HG03457 (cell line): Measurements from ENCODE around the gene RNF128.

Experiments used
- ATAC-seq: cut with Tn5 transposase; IDR thresholded peaks from one replicate; pipeline ENCODE4 v1.9.1; 2021; ENCODE audit warnings: moderate number of reproducible peaks; ENCODE audit not compliant: unreplicated experiment

The RNF128 gene, protein sequence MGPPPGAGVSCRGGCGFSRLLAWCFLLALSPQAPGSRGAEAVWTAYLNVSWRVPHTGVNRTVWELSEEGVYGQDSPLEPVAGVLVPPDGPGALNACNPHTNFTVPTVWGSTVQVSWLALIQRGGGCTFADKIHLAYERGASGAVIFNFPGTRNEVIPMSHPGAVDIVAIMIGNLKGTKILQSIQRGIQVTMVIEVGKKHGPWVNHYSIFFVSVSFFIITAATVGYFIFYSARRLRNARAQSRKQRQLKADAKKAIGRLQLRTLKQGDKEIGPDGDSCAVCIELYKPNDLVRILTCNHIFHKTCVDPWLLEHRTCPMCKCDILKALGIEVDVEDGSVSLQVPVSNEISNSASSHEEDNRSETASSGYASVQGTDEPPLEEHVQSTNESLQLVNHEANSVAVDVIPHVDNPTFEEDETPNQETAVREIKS

DNA sequence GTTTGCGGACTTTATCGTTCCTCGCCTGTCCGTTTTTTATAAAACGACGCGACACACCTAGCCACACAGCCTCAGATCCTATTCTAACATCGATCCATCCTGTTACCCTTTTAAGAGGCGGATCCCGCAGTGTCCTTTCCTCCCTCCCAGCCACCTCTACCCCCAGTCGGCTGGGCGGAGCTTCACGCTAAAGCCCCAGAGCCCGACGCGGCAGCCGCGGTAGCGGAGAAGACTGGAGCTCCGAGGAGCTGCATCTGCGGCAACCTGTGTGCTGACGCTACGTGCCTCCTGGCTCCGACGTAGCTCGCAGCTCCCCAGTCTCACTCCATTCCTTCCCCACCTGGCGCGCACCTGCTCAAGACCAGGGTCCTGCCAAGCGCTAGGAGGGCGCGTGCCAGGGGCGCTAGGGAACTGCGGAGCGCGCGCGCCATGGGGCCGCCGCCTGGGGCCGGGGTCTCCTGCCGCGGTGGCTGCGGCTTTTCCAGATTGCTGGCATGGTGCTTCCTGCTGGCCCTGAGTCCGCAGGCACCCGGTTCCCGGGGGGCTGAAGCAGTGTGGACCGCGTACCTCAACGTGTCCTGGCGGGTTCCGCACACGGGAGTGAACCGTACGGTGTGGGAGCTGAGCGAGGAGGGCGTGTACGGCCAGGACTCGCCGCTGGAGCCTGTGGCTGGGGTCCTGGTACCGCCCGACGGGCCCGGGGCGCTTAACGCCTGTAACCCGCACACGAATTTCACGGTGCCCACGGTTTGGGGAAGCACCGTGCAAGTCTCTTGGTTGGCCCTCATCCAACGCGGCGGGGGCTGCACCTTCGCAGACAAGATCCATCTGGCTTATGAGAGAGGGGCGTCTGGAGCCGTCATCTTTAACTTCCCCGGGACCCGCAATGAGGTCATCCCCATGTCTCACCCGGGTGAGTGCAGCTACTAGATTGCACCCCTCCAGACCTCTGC is at the start of gene RNF128:
RNF128 (plus strand) TSS at position 217 of the 953 bp plus-strand sequence; CDS start at position 430, 213 bp downstream.
- no peak for ATAC-seq

DNA sequence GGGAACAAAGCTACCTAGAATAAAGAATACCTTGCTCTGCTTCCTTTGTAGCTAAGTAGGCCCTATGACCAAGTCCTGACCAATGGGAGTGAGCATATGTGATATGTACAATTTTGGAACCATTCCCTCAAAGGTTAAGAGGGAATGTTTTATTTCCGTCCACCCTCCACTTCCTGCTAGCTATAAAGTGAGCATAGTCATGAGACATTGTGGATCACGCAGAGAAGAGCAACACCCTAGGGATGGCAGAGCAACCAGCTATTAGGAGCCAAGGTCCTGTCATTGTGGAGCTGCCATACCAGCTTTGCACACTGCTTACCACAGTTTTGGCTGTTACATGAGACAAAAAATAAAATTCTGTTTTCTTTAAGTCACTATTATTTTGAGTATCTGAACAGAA is 45.8 kb upstream of the RNF128 start:
- ATAC-seq, result no peak

DNA sequence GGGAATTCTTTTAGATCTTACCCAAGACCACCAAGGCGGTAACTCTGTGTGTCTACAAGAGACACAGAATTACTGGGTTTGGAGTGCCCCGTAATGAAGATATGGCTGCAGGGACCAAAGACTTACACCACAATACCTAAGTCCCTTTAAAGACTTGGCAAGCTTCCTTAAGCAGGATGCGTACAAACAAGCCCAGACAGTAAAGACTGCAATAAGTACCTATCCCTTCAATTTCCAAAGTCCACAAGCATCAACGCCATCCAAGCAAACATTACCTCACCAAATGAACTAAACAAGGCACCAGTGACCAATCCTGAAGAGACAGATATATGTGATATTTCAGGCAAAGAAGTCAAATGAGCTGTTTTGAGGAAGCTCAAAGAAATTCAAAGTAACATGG is 42.3 kb upstream of the RNF128 start:
- ATAC-seq, result no peak

DNA sequence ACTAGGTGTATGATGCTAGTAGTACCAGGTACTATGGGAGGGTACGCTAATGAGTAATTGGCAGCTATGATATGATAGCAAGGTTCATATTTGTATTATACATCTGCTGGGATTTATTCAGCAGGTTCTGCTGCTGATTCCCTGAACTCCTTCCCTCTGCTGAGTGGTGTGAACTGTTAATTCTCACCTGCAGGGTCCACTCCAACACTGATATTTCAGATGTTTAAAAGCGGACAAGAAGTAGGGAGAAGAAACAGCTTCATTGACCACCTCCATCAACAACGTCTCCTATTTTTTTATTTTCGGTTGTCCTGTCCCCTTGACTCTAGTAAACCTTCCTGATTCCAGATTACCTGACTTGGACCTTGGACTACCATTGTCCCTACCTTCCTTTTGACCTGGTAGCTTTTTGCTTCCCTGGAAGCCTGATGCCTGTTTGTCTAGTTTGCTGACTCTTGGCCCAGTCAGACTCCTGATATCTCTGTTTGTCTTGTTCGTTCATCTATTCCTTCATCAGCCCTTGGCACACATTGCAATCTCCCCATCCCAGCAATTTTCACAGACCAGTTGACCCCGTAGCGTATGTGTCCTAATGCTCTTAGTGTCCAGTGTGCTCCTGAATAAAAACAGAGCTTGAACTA is 34.0 kb upstream of the RNF128 start:
- no peak for ATAC-seq

DNA sequence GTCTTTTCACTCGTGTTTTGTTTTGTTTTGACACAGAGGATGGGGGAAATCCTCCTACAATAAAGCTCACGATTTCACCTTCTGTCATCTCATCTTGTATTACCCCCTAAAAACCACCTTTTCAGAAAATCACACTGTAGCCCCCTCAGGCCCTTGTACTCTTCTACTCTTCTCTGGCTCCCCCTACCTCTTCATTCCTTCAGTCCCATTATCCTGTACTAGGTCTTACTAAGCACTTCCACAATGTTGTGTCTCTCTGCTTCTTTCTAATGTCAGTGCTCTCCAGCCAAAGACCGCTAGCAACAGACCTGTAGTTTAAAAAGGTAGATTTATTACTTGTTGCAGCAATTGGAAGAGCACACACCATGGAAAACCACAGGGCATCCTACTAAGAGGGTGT is 30.0 kb upstream of the RNF128 start:
- no peak for ATAC-seq

DNA sequence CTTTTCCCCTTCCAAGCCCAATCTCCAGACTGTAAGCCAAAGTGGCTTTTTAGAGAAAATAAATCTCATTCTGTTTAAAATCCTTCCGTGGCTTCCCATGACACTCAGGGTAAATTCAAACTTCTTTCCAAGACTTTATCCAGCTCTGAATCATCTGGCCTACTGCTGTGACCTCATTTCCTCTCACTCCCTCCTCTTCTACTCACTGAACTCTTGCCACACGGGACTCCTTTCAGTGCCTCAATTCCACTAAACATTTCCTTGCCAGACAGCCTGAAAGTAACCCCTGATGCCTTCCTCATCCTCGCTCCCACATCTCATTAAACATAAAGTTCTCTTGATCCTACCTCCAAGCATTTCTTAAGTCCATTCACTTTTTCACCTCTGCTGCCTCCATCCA is 27.8 kb upstream of the RNF128 start:
- no peak for ATAC-seq

DNA sequence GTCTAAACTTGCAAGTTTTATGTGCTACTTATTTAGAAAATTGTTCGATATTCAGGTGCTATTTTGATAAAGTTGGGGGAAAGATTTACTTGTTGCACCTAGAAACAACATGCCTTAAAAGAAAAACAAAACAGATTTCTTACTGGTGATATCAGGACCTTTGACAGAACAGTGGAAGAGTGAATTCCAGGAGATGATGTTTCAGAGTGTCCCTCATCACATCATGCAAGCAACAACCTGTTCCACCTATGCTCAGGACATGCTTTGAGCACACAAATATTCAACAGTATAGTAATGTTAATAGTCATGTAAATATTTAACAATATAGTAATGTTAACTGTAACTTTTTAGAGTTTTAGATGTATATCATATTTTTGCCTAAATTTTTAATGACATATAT is 23.9 kb upstream of the RNF128 start:
- no peak for ATAC-seq

DNA sequence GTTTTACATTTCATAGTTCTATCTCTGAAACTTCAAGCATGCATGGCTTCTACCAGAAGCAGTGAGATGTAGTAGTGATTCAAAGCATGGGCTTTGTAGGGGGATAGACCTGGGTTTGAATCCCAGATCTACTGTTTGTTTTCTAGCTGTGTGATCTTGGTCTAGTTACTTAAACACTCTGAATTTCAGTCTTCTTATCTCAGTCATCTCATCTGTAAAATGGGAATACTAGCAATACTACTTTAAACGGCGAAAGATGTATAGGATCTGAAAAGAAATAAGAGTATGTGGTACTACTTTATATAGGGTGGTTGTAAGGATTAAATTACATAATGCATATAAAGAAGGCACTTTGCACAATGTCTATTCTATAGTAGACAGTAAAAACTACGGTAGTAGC is 20.0 kb upstream of the RNF128 start:
- no peak for ATAC-seq

DNA sequence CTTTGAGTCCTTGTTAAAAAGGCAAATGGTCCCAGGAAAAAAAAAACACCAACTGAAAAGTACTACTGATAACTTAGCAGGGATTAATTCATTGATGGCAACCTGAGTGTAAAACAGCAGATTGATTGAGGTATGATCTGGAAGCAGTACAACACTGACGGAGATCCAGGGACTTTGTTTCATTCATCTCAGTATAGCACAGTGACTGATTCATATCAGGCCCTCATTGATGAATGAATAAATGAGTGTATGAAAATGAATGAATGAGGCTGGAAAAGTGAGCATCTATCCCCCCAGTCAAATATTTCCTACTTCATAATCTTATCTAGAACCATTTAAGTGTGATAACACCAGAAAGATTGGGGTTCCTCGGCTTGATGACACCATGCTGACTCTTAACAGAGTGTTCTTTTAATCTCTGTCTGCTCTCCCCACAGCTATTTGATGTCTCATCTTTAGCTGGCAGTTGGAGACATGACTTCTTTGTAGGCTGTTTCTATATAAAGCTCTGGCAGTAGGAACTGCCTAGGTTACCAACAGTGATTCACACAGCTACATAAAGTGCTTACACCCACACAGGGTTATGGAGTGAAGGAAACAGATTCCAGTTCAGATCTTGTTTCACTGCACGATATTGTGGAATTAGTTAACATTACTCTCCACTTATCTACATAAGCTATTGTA is 18.6 kb upstream of the RNF128 start:
- ATAC-seq, result no peak

DNA sequence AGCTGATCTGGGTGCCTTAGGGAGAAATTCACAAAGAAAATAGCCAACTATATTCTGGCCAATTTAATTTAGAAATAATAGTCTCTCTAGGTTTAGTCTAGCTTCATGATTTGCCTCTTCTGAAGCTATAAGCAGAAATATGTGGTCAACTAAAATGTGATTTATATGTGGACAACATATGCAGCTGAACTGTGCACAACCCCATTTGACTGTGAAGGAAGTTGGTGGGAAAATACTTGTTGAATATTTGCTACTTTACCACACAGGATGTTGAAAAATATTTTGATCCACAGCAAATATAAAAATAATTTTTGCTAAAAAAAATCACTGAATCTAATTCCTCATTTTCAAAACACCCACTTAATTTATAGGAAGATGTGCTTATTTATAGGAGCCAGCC is 15.7 kb upstream of the RNF128 start:
- no peak for ATAC-seq

DNA sequence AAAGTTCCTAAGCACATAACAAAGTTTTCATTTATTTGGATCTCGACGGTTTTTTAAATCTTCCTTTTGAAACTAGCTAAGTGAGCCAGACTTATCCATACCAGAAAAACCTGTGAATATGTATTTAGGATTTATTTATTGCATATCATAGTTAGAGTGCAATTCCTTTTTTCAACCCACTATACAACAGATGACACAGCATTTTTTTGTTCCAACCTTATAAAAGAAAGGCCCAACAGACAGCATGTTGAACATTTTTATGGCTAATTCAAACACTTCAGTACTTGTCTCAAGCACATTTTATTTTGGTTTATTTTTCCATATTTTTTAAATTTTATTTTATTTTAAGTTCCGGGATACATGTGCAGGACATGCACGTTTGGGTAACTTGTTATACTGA is 15.1 kb upstream of the RNF128 start:
- no peak for ATAC-seq

DNA sequence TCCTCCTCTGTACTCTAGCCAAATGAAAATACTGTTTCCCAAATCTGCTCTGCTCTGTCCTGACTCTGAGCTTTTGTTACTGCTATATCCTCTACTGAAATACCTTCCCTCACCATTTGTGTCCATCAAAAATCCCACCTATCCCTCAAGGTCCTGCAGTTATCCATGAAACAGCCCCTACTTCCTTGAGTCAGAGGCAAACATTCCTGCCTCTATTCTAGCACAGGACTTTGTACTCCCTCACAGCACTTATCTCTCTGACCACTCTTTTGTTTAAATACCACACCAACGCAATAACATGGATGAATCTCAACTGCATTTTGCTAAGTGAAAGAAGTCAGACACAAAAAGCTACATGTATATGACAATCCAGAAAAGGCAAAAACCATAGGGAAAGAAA is 10.5 kb upstream of the RNF128 start:
- no peak for ATAC-seq

DNA sequence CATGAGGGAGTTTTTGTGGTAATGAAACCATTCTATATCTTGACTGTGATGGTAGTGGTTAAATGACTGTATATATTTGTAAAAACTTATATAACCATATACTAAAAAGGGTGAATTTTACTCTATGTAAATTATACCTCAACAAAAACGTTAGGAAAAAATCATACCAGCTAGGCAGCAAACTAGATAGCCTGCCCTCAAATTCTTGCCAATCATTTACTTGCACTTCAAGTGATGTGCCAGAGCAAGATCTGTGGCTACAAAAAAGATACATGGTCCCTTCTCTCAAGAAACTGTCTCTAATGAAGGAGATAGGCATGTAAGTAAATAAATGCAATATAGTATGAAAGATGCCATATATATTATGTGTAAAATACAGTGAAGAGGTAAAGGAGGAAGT is 10.0 kb upstream of the RNF128 start:
- no peak for ATAC-seq

DNA sequence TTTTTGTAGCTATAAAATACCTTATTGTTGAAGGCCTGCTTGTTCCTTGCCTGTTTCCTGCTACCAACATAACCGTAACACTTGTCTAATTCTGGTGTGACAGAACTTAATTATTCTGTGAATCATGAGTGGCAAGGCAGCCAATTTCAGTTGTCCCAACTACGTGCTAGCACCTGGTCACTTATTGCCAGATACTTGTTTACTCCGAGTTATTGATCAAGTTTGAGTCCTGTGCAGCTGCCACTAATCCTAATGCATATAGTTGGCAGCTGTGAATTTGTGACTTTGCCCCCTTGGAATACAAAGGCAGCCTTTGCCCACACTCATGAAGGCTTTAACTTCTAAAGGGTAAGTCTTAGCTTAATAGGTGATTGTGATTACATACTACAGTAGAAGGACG is 7.8 kb upstream of the RNF128 start:
- no peak for ATAC-seq

DNA sequence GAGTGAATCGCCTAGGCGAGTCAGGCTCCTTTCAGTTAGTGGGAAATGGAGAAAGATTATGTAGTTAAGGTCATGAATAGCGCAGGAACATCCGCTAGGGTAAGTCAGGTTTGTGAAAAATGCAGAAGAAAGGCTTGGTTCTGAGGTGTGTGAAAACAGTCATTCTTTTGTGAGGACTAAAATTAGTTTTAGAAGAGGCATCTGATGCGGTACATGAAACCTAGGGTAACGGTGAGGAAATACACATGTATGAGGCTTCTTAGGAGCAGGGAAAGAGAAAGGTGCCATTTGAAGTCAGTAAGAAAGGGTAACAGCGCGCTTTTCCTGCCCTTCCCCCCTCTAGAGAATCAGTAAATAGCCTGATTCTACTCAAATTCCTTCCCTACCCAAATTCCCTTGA is 570 bp upstream of the RNF128 start:
- no peak for ATAC-seq

DNA sequence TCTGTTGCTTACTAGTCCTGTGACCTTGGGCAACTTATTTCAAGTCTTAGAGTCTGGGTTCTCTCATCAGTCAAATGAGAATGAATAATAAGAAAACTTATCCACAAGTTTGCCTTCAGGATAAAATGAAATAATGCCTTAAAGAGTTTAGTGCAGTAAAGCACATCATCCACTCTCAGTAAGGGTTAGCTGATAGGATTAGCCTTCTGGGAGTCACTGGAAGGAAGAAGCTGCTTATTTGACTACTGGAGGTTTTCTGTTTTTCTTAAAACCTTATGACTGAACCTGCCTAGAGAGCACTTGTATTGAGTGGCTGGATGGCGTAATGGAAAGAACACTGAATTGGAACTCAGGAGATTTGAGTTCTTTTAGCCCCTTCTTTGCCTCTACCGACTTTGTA is 1.8 kb downstream of the RNF128 start:
- no peak for ATAC-seq

DNA sequence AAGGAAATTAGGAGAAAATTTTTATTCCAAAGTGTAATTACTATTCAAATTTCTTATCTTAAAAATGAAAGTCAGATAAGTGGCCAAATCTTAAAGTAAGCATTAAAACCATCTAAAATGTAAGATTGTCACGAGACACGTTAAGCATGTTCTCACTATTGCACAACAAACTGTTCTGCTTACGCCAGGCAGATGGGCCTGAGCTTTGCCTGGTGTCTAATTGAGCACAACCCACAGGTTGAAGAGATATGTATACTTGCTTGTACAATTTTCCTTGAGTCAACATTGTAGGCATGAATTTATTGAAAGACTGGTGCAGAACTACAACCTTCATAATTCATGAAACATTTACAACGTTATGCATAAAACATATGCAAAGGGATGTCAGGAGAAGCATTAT is 3.9 kb downstream of the RNF128 start:
- no peak for ATAC-seq

DNA sequence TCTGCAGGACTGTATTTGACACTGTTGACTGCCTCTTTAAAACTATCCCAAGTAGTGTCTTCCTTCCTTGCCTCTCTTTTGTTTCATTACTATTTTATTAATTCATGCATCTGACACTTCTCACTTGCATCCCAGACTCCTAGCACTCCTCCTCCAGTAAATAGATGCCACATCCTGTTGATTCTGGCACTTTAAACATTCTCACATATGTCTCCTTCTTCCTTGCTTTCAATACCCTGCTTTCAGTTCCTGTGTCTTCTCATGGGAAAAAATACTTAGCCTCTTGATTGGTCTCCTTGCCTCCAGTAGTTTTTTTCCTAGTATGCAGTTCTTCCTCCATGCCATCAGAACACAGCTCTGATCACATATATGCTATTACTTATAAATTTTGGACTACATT is 5.1 kb downstream of the RNF128 start:
- ATAC-seq, result no peak

DNA sequence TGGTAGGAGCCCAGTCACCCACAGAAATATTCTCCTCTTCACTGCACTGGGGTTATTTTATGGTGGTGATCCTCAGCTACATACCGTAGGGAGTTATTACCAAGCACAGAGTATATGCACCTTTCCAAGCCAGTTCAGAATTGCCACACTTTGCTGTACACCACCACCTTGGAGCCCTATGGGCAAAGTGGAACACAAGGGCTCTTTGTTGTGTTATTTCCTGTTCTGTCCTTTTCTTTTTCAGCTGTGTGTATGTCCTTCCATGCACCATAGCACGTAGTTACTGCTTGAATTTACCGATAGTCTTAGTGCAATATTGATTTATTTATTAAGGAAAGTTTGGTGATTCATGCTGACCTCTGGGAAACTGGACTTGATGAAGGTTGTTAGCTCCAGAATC is 8.3 kb downstream of the RNF128 start:
- no peak for ATAC-seq

DNA sequence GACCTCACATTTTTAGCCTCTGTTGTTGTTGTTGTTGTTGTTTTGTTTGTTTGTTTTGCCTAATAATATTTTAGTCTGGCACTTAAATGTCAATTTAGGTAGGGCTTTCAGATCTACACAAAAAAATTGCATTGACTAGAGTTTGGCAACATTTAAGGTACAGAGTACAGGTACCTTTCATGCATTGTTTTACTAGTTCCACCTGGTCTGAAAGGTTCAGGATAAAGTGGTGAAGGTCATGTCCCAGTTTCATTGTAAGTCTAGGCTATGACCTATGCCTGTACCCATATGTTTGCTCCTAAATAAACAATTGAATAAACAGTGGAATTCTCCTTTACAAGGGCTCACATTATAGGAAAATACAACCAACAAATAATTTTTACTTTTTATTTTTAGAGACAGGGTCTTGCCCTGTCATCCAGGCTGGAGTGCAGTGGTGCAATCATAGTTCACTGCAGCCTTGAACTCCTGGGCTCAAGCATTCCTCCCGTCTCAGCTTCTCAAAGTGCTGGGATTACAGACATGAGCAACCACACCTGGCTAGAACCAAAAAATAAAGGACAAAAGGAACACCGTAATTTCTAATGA is 13.8 kb downstream of the RNF128 start:
- ATAC-seq, result no peak

DNA sequence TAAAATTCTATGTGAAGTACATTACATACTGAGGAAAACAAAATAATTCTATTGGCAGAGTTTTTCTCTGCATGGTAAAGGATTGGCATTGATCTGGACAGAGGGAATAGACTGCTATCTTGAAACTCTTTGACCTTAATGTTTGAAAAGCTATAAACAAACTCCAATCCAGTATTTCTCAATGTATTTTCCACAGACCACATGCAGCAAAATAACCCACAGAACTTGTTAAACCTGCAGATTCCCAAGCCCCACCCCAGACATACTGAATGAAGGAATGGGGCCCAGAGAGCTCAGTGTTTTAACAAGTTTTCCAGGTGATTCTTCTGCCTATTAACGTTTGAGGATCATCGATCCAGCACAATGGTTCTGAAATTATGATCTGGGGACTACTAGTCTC is 15.7 kb downstream of the RNF128 start:
- ATAC-seq, result no peak
